Sigmoid colon (tissue), 4 donors: ENCODE measurements around the gene AGBL1.

Experiments used
- EP300 ChIP-seq, 4 donors: sonication (generic); formaldehyde crosslinking; IDR thresholded peaks; one replicate each; pipeline ENCODE4 v1.6.1; 2017; ENCODE audit warnings: antibody characterized with exemption in 4 of 4
- POLR2A ChIP-seq, 2 donors: fragments of 450-650 bp; IDR thresholded peaks; one replicate each; pipeline ENCODE4 v1.6.1; 2016; ENCODE audit warnings: antibody characterized with exemption in 2 of 2, mild to moderate bottlenecking in 2 of 2, moderate library complexity in 2 of 2
- TF ChIP-seq, protein P1 (sequence below), 4 experiments: fragments of 450-650 bp in 3 of 4; fragments of 200-600 bp in 1 of 4; IDR thresholded peaks; one replicate each; pipeline ENCODE4 v1.5.1; 2016 to 2019; ENCODE audit warnings: antibody characterized with exemption in 4 of 4, mild to moderate bottlenecking in 3 of 4, moderate library complexity in 2 of 4

DNA sequence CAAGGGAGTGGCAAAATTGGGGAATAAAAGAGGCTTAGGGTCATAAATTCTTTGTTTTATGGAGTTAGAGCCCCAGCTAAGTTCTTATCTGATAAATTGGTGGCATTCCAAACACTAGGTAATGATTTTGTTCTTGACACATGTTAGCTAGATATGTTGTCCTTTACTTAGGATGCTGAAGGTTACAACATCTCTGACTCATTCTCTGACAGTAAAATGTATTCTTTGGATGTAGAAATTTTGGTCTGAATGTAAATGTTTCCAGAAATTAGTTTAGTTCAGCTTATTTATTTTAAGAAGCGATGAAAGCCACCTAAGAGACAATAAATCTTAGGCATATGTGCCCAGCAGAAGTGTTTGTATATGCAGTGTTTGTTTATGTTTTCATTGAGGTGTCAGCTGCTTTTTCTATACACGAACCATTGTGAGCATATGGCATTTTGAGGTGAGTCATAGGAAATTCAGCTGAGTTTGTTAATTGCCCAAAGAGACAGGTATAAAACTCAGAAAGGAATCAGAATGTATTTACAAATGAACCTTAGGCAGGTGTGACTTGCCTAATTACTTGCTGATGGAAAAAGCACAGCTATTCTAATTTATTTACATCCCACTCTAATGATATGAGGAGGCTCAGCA lies 247.7 kb downstream of the AGBL1 start:
- TF ChIP-seq, protein P1, sequence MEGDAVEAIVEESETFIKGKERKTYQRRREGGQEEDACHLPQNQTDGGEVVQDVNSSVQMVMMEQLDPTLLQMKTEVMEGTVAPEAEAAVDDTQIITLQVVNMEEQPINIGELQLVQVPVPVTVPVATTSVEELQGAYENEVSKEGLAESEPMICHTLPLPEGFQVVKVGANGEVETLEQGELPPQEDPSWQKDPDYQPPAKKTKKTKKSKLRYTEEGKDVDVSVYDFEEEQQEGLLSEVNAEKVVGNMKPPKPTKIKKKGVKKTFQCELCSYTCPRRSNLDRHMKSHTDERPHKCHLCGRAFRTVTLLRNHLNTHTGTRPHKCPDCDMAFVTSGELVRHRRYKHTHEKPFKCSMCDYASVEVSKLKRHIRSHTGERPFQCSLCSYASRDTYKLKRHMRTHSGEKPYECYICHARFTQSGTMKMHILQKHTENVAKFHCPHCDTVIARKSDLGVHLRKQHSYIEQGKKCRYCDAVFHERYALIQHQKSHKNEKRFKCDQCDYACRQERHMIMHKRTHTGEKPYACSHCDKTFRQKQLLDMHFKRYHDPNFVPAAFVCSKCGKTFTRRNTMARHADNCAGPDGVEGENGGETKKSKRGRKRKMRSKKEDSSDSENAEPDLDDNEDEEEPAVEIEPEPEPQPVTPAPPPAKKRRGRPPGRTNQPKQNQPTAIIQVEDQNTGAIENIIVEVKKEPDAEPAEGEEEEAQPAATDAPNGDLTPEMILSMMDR (IDR thresholded peaks at IDR 0.05), result no peak
- no peak for TF ChIP-seq POLR2A (IDR thresholded peaks at IDR 0.05)
- TF ChIP-seq EP300 (IDR thresholded peaks at IDR 0.05), result no peak
